Measurements from ENCODE around the gene RPL12.

DNA sequence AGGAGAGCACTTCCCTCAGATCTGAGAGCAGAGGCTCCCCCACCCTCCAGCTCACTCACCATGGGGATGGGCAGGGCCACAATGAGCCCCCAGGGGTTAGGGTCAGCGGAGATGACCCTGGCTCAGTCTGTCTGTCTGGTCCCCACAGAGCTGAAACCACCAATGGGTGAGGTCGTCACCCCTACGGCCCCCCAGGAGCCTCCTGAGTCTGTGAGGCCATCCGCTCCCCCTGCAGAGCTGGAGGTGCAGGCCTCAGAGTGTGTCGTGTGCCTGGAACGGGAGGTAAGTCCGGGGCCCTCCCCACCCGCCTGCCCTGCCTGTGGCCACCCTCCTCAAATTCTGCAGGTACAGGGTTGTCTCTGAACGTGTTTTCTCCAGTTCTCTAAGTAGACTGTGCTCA, 49.7 kb upstream of the RPL12 start:
- TF ChIP-seq POLR2A (IDR thresholded peaks at IDR 0.05) (no peak), CTCF (IDR thresholded peaks at IDR 0.05 in 8 of 11, conservative IDR thresholded peaks at IDR 0.05 in 3 of 11) (no peak)
